GM18519 (cell line): ENCODE measurements around the gene KCNQ2.

Source experiments
- ATAC-seq: cut with Tn5 transposase; IDR thresholded peaks from one replicate; pipeline ENCODE4 v1.9.1; 2021; ENCODE audit warnings: mild to moderate bottlenecking, moderate library complexity; ENCODE audit not compliant: unreplicated experiment, low FRiP score

Gene KCNQ2

GRCh38 chr20:63441136-63442099, 31.0 kb downstream of the KCNQ2 start:
- ATAC-seq = no peak

- no peak for ATAC-seq
These were observed 32.0 kb downstream of the KCNQ2 start for GRCh38 chr20:63440366-63440955.

- no peak for ATAC-seq
These were observed 32.6 kb downstream of the KCNQ2 start for GRCh38 chr20:63439866-63440265.

GRCh38 chr20:63438121-63438520, 34.3 kb downstream of the KCNQ2 start:
- no peak for ATAC-seq

GRCh38 chr20:63435552-63435951, 36.9 kb downstream of the KCNQ2 start:
- ATAC-seq = no peak

- ATAC-seq = no peak
These were observed 37.7 kb downstream of the KCNQ2 start for GRCh38 chr20:63434599-63435378.

GRCh38 chr20:63433756-63434531, 38.5 kb downstream of the KCNQ2 start:
- ATAC-seq = no peak

GRCh38 chr20:63433351-63433750, 39.1 kb downstream of the KCNQ2 start:
- ATAC-seq = no peak

GRCh38 chr20:63432577-63433325, 39.7 kb downstream of the KCNQ2 start:
- no peak for ATAC-seq

- no peak for ATAC-seq
These were observed 40.5 kb downstream of the KCNQ2 start for GRCh38 chr20:63431944-63432343.

- no peak for ATAC-seq
These were observed 41.6 kb downstream of the KCNQ2 start for GRCh38 chr20:63430891-63431290.

GRCh38 chr20:63429992-63430391, 42.5 kb downstream of the KCNQ2 start:
- no peak for ATAC-seq

GRCh38 chr20:63428906-63429575, 43.4 kb downstream of the KCNQ2 start:
- ATAC-seq = no peak

GRCh38 chr20:63427724-63428330, 44.6 kb downstream of the KCNQ2 start:
- ATAC-seq = no peak

GRCh38 chr20:63427206-63427605, 45.2 kb downstream of the KCNQ2 start:
- ATAC-seq = no peak

- ATAC-seq = no peak
These were observed 46.5 kb downstream of the KCNQ2 start for GRCh38 chr20:63425846-63426485.

- ATAC-seq = no peak
These were observed 47.8 kb downstream of the KCNQ2 start for GRCh38 chr20:63424613-63425012.

- ATAC-seq = no peak
These were observed 48.7 kb downstream of the KCNQ2 start for GRCh38 chr20:63423751-63424150.
